ENCODE measurements around the gene CPXM2. TPM values are rescaled to one million over a fixed set of nuclear protein-coding genes. Genes with fewer than 3 reads are reported as not detected.

Gene CPXM2
- polyA plus RNA-seq, 3 donors, result not detected

DNA sequence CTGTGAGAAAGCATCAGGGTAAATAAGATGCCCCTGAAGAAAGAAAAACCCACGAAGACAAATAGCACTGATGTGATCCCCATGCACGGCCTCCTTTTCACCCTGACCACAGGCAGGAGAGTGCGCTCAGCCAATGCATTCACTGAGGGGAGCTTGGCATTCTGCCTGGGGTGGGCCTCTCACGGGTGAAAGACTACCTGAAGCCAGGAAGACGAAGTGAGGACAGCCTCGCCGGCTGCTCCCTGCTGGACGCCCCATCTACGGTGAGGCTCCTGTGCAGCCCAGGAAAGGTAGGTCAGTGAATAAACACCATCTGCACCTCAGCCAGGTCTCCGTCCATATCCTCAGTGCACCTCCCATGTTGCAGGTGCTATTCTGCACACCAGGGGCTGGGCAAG is 32.0 kb downstream of the CPXM2 start:
- Histone ChIP-seq H3K9me3 (replicated peaks in 1 of 2; ENCODE audit: control insufficient read depth in 1 of 2, insufficient read depth in 1 of 2, low read length in 2 of 2) (no peaks in the 10 kb centered on the region), H3K9ac (ENCODE audit: insufficient read depth, low read length, poor library complexity, severe bottlenecking) (no peak overlapping the region), H2AFZ (ENCODE audit: insufficient read depth, low read depth, low read length, poor library complexity, severe bottlenecking) (no peak overlapping the region), H4K20me1 (ENCODE audit: insufficient read depth, low read length) (no peaks in the 10 kb centered on the region), H3K4me2 (replicated peaks; ENCODE audit: extremely low read depth, low read length, poor library complexity, severe bottlenecking) (no peak overlapping the region), H3K36me3 (replicated peaks in 1 of 2; ENCODE audit: control insufficient read depth in 1 of 2, insufficient read depth in 2 of 2, low read length in 2 of 2) (no peaks in the 10 kb centered on the region), H3K27me3 (ENCODE audit: control insufficient read depth in 2 of 2, insufficient read depth in 2 of 2, low read length in 2 of 2) (no peaks in the 10 kb centered on the region), H3K79me2 (ENCODE audit: insufficient read depth, low read length) (no peaks in the 10 kb centered on the region), H3K4me1 (ENCODE audit: control insufficient read depth in 1 of 2, insufficient read depth in 2 of 2, low read length in 2 of 2) (no peaks in the 10 kb centered on the region), H3K4me3 (replicated peaks in 1 of 3; ENCODE audit: low read depth in 2 of 3, low read length in 3 of 3) (no peak overlapping the region), H3K27ac (ENCODE audit: low read depth in 1 of 2, low read length in 2 of 2) (no peak overlapping the region)
- no peak for DNase-seq
- peaks cover 0 to 8% (median 6%) of the 10 kb centered on the region in 3 donors for H3K27me3 Mint-ChIP-seq (ENCODE audit: low read depth in 3 of 3)
- intact Hi-C loops (cut with micrococcal nuclease), result no loop called here
- H3K4me1 Mint-ChIP-seq, result no peaks in the 10 kb centered on the region
- H3K36me3 Mint-ChIP-seq, result no peaks in the 10 kb centered on the region
- H3K27ac Mint-ChIP-seq, result no peak overlapping the region
- TF ChIP-seq, protein P1, sequence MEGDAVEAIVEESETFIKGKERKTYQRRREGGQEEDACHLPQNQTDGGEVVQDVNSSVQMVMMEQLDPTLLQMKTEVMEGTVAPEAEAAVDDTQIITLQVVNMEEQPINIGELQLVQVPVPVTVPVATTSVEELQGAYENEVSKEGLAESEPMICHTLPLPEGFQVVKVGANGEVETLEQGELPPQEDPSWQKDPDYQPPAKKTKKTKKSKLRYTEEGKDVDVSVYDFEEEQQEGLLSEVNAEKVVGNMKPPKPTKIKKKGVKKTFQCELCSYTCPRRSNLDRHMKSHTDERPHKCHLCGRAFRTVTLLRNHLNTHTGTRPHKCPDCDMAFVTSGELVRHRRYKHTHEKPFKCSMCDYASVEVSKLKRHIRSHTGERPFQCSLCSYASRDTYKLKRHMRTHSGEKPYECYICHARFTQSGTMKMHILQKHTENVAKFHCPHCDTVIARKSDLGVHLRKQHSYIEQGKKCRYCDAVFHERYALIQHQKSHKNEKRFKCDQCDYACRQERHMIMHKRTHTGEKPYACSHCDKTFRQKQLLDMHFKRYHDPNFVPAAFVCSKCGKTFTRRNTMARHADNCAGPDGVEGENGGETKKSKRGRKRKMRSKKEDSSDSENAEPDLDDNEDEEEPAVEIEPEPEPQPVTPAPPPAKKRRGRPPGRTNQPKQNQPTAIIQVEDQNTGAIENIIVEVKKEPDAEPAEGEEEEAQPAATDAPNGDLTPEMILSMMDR (IDR thresholded peaks at IDR 0.05), result no peak
- no peak overlapping the region for H3K4me3 Mint-ChIP-seq
- 90% methylated on average over 9 of the region's 10 CpGs for WGBS (ENCODE audit: insufficient coverage)
- H3K9me3 Mint-ChIP-seq, result peaks cover 0 to 2% (median 0%) of the 10 kb centered on the region in 7 donors

DNA sequence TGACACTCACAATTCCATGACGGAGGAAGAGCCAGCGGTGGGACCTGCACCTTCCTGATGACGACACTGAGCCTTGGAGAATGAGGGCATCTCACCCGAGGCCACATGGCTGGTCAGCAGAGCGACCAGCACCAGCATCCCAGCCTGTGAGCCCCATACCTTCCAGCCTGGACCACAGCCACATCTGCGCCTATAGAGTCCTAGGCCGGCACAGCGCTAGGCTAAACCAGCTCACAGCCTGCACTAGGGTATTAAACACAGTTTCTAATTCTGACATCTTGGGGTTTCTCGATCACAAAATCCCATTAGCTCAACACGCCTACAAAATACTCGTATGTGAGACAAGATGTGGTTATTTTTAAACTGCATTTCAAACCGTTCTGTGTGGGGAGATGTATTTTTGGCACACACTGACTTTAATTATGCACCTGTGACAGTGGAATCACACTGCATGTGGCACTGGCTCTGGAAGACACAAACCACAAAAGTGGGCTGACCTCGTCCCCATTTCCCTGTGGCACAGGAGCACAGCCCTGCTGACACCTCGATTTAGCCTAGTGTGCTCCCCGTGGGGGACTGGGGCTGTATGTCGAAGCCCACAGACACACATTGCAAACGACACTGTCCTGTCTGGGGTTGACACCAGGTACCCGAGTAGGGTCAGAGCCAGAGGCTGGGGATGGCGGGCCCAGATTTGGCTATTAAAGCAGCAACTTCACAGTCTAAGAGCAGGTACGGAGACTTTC is 32.5 kb downstream of the CPXM2 start:
- no peak overlapping the region for H3K4me3 ChIP-seq (replicated peaks in 1 of 3; ENCODE audit: low read depth in 2 of 3, low read length in 3 of 3)
- intact Hi-C loops (cut with micrococcal nuclease), result no loop called here
- Mint-ChIP-seq H3K4me1 (no peaks in the 10 kb centered on the region), H3K27me3 (ENCODE audit: low read depth in 3 of 3) (peaks cover under 1 to 11% (median 6%) of the 10 kb centered on the region in 3 donors), H3K9me3 (peaks cover 0 to 2% (median 0%) of the 10 kb centered on the region in 7 donors), H3K4me3 (no peak overlapping the region), H3K36me3 (no peaks in the 10 kb centered on the region), H3K27ac (no peak overlapping the region)
- H3K27ac ChIP-seq (ENCODE audit: low read depth in 1 of 2, low read length in 2 of 2), result no peak overlapping the region
- H3K9ac ChIP-seq (ENCODE audit: insufficient read depth, low read length, poor library complexity, severe bottlenecking), result no peak overlapping the region
- no peak overlapping the region for H2AFZ ChIP-seq (ENCODE audit: insufficient read depth, low read depth, low read length, poor library complexity, severe bottlenecking)
- no peaks in the 10 kb centered on the region for H3K27me3 ChIP-seq (ENCODE audit: control insufficient read depth in 2 of 2, insufficient read depth in 2 of 2, low read length in 2 of 2)
- TF ChIP-seq, protein P1 (IDR thresholded peaks at IDR 0.05), result no peak
- 89% methylated on average over 16 of the region's 20 CpGs for WGBS (ENCODE audit: insufficient coverage)
- no peaks in the 10 kb centered on the region for H3K36me3 ChIP-seq (replicated peaks in 1 of 2; ENCODE audit: control insufficient read depth in 1 of 2, insufficient read depth in 2 of 2, low read length in 2 of 2)
- no peaks in the 10 kb centered on the region for H3K4me1 ChIP-seq (ENCODE audit: control insufficient read depth in 1 of 2, insufficient read depth in 2 of 2, low read length in 2 of 2)
- no peak overlapping the region for H3K4me2 ChIP-seq (replicated peaks; ENCODE audit: extremely low read depth, low read length, poor library complexity, severe bottlenecking)
- no peaks in the 10 kb centered on the region for H3K79me2 ChIP-seq (ENCODE audit: insufficient read depth, low read length)
- no peaks in the 10 kb centered on the region for H4K20me1 ChIP-seq (ENCODE audit: insufficient read depth, low read length)
- no peak for DNase-seq
- no peaks in the 10 kb centered on the region for H3K9me3 ChIP-seq (replicated peaks in 1 of 2; ENCODE audit: control insufficient read depth in 1 of 2, insufficient read depth in 1 of 2, low read length in 2 of 2)
